ENCODE data around the gene BRINP1.

BRINP1 gene

DNA sequence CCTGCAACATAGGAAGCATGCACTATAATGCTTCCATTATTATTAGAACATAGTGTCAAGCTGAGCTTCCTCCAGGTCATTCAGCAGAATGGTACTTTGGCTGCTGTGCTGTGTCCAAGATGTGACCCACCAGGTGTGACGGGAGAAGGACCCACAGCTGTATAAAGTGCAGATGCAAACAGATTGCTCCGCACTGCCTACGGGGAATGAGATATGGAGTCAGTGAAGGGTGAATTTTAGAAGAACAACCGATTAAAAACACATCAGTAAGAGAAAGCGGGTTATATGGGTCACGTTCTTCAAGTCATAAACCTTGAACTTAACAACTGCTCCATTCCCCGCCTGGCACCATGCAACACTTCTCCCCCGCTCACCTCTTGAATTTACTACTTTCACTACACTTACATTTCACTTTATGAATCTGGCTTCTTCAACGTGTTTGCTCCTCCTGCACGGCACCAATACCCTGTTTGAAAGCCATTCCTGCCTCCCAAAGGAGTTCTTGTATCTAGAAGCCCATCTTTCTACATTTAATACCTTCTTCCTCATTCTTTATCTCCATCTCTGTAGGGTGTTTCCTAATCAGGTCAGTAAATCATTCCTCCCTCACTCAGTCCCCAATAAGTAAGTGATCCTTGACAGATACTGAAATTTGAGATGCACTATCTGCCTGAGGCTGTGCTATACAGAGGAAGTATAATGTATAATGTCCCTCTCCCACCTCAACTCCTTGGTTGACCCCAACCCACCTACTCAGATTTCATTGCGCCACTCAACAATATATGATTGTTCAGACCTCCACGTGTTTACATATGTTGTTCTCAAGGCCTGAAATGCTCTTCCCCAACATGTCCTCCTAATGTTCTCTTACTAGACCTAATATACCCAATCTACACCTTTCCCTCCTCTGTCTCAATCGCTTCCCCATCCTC, 25.9 kb downstream of the BRINP1 start:
- DNase-seq (ENCODE audit: low read depth in 2 of 2, low spot score in 1 of 2) = no peak

DNA sequence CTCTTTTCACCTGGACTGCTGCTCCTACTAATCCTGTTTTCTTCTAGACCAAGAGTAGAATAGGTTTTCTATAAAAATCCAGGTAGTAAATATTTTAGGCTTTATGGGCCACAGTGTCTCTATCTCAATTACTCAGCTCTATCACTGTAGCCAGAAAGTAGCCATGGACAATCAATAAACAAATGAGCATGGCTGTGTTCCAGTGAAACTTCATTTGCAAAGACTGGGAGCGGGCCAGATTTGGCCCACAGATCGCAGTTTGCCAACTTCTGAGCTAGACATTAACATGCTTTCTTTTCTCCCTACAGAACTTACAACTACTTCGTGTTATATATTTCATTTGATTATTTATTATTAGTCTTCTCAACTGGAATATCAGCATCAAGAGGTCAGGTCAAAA, 30.2 kb downstream of the BRINP1 start:
- no peak for DNase-seq (ENCODE audit: low read depth in 2 of 2, low spot score in 1 of 2)

- no peak for DNase-seq (ENCODE audit: low read depth in 2 of 2, low spot score in 1 of 2)
Measured at GRCh38 chr9:119337573-119337972, 31.7 kb downstream of the BRINP1 start.

DNA sequence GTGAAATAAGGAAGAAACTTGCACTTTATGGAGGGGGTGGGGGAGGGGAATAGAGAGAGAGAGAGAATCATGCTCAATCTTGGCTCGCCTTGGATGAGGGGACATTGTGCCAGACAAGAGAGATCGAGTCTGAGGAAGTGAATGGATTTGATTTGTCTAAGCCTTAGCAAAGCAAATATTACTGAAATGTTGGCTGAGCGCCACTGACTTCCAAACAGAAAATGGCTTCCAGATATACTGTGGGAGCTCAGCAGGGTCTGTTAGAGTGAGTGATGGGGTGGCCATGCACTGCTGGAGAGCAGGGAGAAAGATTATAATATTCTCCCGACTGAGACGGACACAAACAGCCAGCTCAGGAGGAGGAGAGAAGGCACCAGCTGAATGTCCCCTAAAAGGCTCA, 34.5 kb downstream of the BRINP1 start:
- no peak for DNase-seq (ENCODE audit: low read depth in 2 of 2, low spot score in 1 of 2)

GRCh38 chr9:119333507-119334229, 35.6 kb downstream of the BRINP1 start:
- DNase-seq (ENCODE audit: low read depth in 2 of 2, low spot score in 1 of 2) = no peak

DNA sequence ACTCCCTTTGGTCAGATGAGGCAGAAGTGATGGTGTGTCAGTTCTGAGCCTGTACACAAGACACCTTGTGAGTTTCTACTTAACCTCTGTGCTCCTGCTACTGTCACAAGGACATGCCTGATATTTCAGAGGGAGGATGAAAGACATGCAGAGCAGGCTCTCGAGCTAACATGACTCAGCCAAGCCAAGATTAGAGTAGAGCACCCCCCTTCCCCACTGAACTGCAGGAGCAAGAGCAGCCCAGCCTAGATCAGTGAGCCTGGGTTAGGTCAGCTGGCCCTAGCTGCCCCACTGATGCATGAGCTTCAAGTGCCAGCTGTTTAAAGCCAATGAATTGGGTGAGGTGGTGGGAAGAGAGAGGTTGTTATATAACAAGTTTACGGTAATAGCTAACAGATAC, 36.7 kb downstream of the BRINP1 start:
- no peak for DNase-seq (ENCODE audit: low read depth in 2 of 2, low spot score in 1 of 2)

DNA sequence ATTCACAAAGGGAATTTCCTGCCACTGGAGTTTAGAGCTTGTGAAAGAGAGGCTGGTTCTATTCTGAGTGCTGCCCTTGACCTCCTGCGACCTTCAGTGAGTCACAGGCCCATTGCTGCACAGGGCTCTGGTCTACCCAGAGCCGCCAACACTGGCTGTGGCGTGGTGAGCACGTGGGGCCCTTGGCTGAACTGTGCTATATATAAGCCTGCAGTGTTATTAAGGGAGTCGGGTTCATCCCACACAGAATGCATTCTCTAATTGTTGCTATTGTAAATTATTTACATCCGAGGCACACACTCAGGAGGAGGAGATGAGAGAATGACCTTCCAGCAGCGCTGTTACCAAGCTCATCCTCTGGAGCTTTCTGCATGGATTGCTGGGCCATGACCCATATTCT, 47.1 kb downstream of the BRINP1 start:
- no peak for DNase-seq (ENCODE audit: low read depth in 2 of 2, low spot score in 1 of 2)

GRCh38 chr9:119318371-119318770, 50.9 kb downstream of the BRINP1 start:
- DNase-seq (ENCODE audit: low read depth in 2 of 2, low spot score in 1 of 2) = no peak

DNA sequence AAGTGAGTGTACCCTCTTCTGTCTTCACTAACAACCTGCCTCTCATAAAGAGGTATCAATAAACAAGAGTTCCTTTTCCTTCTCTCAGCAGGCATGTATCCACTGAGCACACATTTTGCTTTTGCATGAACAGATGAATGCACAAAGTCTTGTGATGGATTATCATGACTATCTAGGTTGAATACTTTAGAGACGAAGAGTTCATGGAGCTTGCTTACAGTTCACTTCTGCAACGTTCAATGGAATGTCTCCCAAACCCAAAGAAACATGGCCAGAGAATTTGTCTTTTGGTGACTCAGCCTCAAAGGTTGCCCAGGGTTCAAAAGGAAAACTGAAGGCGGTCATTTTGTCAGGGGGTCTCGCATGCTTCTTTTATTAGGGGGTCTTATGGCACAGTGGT, 55.4 kb downstream of the BRINP1 start:
- DNase-seq (ENCODE audit: low read depth in 2 of 2, low spot score in 1 of 2) = no peak

DNA sequence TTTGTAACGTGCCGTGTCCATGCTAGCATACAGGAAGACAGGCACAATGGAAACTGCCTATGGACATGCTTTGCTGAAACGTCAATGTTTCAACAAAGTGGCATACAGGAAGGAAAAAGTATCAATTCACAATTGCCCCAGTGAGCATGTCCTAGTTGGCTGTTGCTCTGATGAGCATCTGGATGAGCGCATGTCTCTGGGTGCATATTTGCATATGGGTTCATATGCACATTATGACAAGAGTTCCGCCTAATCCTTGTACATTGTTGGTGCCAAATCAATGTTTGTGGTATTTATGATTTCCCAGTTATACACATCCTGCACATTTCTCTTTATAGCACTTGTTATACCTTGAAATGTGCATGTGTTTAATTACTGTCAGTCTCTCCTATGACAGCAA, 58.5 kb downstream of the BRINP1 start:
- no peak for DNase-seq (ENCODE audit: low read depth in 2 of 2, low spot score in 1 of 2)

- no peak for DNase-seq (ENCODE audit: low read depth in 2 of 2, low spot score in 1 of 2)
Measured at GRCh38 chr9:119307471-119307870, 61.8 kb downstream of the BRINP1 start.

DNA sequence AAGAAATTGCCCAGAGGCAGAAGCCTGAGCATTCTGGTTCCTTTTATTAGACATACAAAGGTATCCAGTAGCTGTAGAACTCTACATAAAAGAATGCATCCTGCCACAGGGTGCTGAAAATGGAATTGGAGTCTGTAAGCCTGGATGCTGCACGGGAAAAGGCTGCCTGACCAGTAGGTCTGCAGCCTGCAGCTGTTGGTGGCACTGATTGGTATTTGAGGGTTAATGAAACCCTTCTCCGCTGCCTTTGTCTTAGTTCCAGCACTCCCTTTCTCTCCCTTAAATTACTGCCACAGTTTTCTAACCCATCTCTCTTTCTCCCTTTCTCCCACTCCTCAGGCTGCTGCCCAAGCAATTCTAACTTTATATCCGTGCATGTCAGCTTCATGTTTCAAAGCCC, 64.7 kb downstream of the BRINP1 start:
- no peak for DNase-seq (ENCODE audit: low read depth in 2 of 2, low spot score in 1 of 2)

GRCh38 chr9:119302988-119303698, 66.1 kb downstream of the BRINP1 start:
- DNase-seq (ENCODE audit: low read depth in 2 of 2, low spot score in 1 of 2) = no peak

DNA sequence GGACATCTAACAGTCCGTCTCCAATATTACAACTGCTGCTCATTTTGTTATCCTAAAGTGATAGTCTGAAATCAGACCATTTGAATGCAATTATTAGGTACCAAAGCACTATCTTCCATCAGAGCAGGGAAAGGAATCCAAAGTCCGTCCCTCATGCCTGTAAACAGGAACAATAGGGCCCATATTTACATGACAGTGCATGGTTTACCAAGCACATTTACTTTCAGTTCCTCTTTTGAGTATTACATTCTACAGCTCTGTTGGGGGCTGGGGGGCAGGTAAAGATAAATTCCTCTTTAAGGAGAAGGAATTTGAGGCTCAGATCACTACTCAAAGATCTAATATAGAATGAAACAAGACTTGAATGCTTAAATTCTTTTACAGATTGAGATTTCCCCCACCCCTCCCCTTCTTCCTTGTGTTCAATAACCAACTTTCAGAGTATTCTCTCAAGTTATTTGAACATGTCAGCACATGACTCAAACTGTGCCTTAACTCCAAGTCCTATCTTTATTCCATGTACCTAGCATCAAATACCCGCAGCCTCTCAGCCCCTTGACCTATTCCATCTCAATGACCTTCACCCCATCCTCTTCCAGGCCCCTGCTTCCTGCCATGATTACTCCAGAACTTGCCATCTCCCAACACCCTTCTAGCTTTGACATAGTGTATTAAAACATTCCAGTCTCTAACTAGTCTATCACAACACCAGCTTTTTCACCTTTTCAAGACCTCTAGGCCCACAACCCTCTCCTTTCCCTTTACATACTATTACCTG, 71.0 kb downstream of the BRINP1 start:
- no peak for DNase-seq (ENCODE audit: low read depth in 2 of 2, low spot score in 1 of 2)

GRCh38 chr9:119291554-119291953, 77.7 kb downstream of the BRINP1 start:
- DNase-seq (ENCODE audit: low read depth in 2 of 2, low spot score in 1 of 2) = no peak

GRCh38 chr9:119289740-119290433, 79.3 kb downstream of the BRINP1 start:
- no peak for DNase-seq (ENCODE audit: low read depth in 2 of 2, low spot score in 1 of 2)

DNA sequence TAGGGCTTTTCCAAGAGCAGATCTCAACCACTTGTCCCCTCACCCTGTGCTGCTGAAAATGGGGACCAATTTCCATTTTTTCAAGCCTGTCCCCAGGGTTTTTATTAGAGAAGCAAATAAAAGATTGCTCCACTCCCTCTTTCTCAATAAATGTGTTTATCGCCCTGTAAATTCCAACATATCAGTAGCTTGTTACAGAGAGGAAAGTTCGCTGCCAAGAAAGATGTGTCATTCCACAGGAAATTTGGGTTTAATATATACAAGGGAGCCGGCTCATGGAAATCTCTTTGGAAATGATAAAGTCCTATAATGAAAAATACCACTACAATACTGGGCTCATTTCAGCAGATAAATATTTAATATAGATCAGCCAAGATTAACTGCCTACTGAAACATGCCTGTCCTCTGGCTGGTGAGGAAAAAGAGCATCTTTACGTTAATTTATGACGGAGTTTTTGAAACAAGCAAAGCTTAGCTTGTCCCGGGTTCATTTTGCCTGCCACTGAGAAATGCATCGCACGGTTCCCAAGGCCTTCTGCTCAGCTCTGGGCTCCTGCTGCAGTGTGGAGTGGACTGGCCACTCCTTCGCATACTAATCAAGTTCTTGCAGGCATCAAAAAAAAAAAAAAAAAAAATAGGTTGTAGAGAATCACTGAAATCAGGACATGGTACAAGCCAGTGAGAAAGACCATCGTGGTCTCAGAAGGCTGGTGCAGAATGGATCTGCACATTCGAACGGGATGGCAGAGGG, 84.5 kb downstream of the BRINP1 start:
- DNase-seq (ENCODE audit: low read depth in 2 of 2, low spot score in 1 of 2) = no peak

- no peak for DNase-seq (ENCODE audit: low read depth in 2 of 2, low spot score in 1 of 2)
Measured at GRCh38 chr9:119284118-119284517, 85.1 kb downstream of the BRINP1 start.

- DNase-seq (ENCODE audit: low read depth in 2 of 2, low spot score in 1 of 2) = no peak
Measured at GRCh38 chr9:119283078-119283794, 86.0 kb downstream of the BRINP1 start.
